ENCODE data around the gene FMNL1. TPM values are rescaled to one million over a fixed set of nuclear protein-coding genes. Genes with fewer than 3 reads are reported as not detected.
A peak's percentile ranks its signal among the peaks of the same experiment; 100 is the strongest.

The FMNL1 gene
- total RNA-seq, 1 donor from 2014 or later = 3.3 TPM

GRCh38 chr17:45177563-45177962 lies 44.1 kb upstream of the FMNL1 start:
- no peaks in the 10 kb centered on the region for H3K9me3 Mint-ChIP-seq (ENCODE audit: low read depth)
- peaks cover 14% of the 10 kb centered on the region for H3K27me3 Mint-ChIP-seq
- peaks cover 8% of the 10 kb centered on the region for H3K4me1 Mint-ChIP-seq (ENCODE audit: low read depth)
- H3K27ac Mint-ChIP-seq = no peak overlapping the region
- DNase-seq (ENCODE audit: low spot score, unreplicated experiment) = no peak
- H3K36me3 Mint-ChIP-seq (ENCODE audit: insufficient read depth) = no peaks in the 10 kb centered on the region
- no peak overlapping the region for H3K4me3 Mint-ChIP-seq (ENCODE audit: low read depth)
- no peak for TF ChIP-seq CTCF (IDR thresholded peaks at IDR 0.05; ENCODE audit: unreplicated experiment)

GRCh38 chr17:45184144-45184543 lies 37.5 kb upstream of the FMNL1 start:
- peaks cover 26% of the 10 kb centered on the region for H3K27me3 Mint-ChIP-seq
- no peak for TF ChIP-seq CTCF (IDR thresholded peaks at IDR 0.05; ENCODE audit: unreplicated experiment)
- peaks cover 8% of the 10 kb centered on the region for H3K4me1 Mint-ChIP-seq (ENCODE audit: low read depth)
- no peak for DNase-seq (ENCODE audit: low spot score, unreplicated experiment)
- no peaks in the 10 kb centered on the region for H3K36me3 Mint-ChIP-seq (ENCODE audit: insufficient read depth)
- no peaks in the 10 kb centered on the region for H3K9me3 Mint-ChIP-seq (ENCODE audit: low read depth)
- H3K4me3 Mint-ChIP-seq (ENCODE audit: low read depth) = no peak overlapping the region
- no peak overlapping the region for H3K27ac Mint-ChIP-seq

- DNase-seq (ENCODE audit: low spot score, unreplicated experiment) = no peak
- Mint-ChIP-seq H3K4me3 (ENCODE audit: low read depth) (no peak overlapping the region), H3K9me3 (ENCODE audit: low read depth) (no peaks in the 10 kb centered on the region), H3K27me3 (peaks cover 28% of the 10 kb centered on the region), H3K27ac (peak overlapping the region; percentile 40), H3K36me3 (ENCODE audit: insufficient read depth) (no peaks in the 10 kb centered on the region), H3K4me1 (ENCODE audit: low read depth) (peaks cover 10% of the 10 kb centered on the region)
- no peak for TF ChIP-seq CTCF (IDR thresholded peaks at IDR 0.05; ENCODE audit: unreplicated experiment)
Observed at GRCh38 chr17:45186801-45187354, 34.8 kb upstream of the FMNL1 start.

GRCh38 chr17:45189009-45189408 lies 32.7 kb upstream of the FMNL1 start:
- no peaks in the 10 kb centered on the region for H3K9me3 Mint-ChIP-seq (ENCODE audit: low read depth)
- H3K36me3 Mint-ChIP-seq (ENCODE audit: insufficient read depth) = no peaks in the 10 kb centered on the region
- H3K27me3 Mint-ChIP-seq = peaks cover 27% of the 10 kb centered on the region
- no peak overlapping the region for H3K27ac Mint-ChIP-seq
- peaks cover 8% of the 10 kb centered on the region for H3K4me1 Mint-ChIP-seq (ENCODE audit: low read depth)
- no peak for DNase-seq (ENCODE audit: low spot score, unreplicated experiment)
- TF ChIP-seq CTCF (IDR thresholded peaks at IDR 0.05; ENCODE audit: unreplicated experiment) = no peak
- H3K4me3 Mint-ChIP-seq (ENCODE audit: low read depth) = no peak overlapping the region

GRCh38 chr17:45190503-45191255 lies 31.0 kb upstream of the FMNL1 start:
- peaks cover 18% of the 10 kb centered on the region for H3K27me3 Mint-ChIP-seq
- H3K4me1 Mint-ChIP-seq (ENCODE audit: low read depth) = peaks cover 8% of the 10 kb centered on the region
- no peaks in the 10 kb centered on the region for H3K9me3 Mint-ChIP-seq (ENCODE audit: low read depth)
- no peak for TF ChIP-seq CTCF (IDR thresholded peaks at IDR 0.05; ENCODE audit: unreplicated experiment)
- no peak for DNase-seq (ENCODE audit: low spot score, unreplicated experiment)
- no peak overlapping the region for H3K4me3 Mint-ChIP-seq (ENCODE audit: low read depth)
- H3K27ac Mint-ChIP-seq = no peak overlapping the region
- H3K36me3 Mint-ChIP-seq (ENCODE audit: insufficient read depth) = no peaks in the 10 kb centered on the region

All from progenitor cell of endocrine pancreas (in vitro differentiated cells).